Neural progenitor cell (in vitro differentiated cells): ENCODE measurements around the gene COL23A1.

Source experiments
- EZH2 ChIP-seq: fragments of 200-600 bp; sonication (generic); IDR thresholded peaks from 2 replicates; pipeline ENCODE4 v1.6.1; 2017; ENCODE audit warnings: antibody characterized with exemption, mild to moderate bottlenecking, moderate library complexity
- EZH2phosphoT487 ChIP-seq: fragments of 200-600 bp; sonication (generic); IDR thresholded peaks from 2 replicates; pipeline ENCODE4 v1.6.1; 2017; ENCODE audit warnings: antibody characterized with exemption
- TF ChIP-seq, protein P1 (sequence below): fragments of 200-600 bp; sonication (generic); IDR thresholded peaks from 2 replicates; pipeline ENCODE4 v1.5.1; 2017; ENCODE audit warnings: antibody characterized with exemption, mild to moderate bottlenecking

DNA sequence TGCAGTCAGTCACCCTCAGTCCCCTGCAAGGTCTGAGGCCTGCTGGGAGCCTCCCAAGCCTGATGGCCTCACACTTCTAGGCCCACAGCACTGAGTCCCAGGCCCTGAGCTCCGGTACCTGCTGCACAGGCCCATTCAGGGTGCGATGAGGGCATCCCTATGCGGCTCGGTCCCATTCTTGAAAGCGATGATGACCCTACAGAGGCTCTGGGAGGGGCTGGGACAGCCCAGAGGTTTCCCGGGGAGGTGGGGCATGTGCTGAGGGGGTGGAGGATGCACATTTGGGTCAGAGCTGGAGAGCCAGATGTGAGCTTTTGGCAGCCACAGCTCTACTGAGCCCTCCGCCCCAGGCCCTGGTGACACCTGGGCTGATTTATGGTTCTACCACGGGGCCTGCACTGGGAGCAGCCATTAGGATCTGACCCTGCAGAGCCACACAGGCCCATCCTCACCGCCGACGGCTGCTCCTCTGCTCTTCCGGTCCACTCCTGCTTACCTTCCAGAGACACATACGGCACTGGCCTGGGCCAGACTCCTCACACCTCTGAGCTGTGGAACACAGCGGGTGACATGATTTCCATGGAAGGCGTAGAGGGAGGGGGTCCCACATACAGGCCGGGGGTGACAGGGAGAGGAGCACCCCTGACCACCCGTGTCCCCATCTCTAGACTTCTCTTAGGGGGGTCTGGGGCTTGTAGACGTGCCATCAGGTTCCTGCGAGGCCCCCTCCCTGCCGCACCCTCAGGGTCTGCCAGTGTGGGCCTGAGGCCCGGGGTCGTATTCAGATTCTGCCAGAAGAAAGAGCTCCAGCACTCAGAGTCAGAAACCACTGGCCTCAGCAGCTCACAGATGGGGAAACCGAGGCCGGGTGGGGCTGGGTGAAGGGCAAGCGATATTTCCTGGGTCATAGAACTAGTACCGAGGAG, 53.4 kb downstream of the COL23A1 start:
- TF ChIP-seq, protein P1, sequence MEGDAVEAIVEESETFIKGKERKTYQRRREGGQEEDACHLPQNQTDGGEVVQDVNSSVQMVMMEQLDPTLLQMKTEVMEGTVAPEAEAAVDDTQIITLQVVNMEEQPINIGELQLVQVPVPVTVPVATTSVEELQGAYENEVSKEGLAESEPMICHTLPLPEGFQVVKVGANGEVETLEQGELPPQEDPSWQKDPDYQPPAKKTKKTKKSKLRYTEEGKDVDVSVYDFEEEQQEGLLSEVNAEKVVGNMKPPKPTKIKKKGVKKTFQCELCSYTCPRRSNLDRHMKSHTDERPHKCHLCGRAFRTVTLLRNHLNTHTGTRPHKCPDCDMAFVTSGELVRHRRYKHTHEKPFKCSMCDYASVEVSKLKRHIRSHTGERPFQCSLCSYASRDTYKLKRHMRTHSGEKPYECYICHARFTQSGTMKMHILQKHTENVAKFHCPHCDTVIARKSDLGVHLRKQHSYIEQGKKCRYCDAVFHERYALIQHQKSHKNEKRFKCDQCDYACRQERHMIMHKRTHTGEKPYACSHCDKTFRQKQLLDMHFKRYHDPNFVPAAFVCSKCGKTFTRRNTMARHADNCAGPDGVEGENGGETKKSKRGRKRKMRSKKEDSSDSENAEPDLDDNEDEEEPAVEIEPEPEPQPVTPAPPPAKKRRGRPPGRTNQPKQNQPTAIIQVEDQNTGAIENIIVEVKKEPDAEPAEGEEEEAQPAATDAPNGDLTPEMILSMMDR, result no peak
- TF ChIP-seq EZH2 (no peak), EZH2phosphoT487 (no peak)
